Measurements from ENCODE around the gene HADHA.

Gene HADHA

DNA sequence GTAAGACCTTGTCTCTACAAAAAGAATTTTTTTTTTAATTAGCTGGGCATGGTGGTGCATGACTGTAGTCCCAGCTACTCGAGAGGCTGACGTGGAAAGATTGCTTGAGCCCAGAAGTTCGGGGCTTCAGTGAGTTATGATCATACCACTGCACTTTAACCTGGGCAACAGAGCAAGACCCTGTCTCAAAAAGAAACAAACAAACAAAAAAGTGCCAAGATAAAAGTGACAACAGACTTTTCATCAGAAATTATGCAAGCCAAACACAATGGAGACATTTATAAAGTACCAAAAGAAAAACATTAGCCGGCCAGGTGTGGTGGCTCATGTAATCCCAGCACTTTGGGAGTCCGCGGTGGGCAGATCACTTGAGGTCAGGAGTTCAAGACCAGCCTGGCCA is 26.7 kb downstream of the HADHA start:
- H3K27ac ChIP-seq (replicated peaks), result no peak overlapping the region
- no peaks in the 10 kb centered on the region for H3K27me3 ChIP-seq (ENCODE audit: insufficient read depth, poor library complexity, severe bottlenecking)
- H3K4me3 ChIP-seq (replicated peaks; ENCODE audit: insufficient read depth, low read length), result no peak overlapping the region
- no peak for DNase-seq (ENCODE audit: low read depth in 1 of 2, low spot score in 1 of 2)
- TF ChIP-seq GABPA (IDR thresholded peaks at IDR 0.05; ENCODE audit: low read depth) (no peak), POLR2AphosphoS5 (IDR thresholded peaks at IDR 0.05; ENCODE audit: low read depth) (no peak), SPI1 (IDR thresholded peaks at IDR 0.05; ENCODE audit: borderline replicate concordance, low read depth) (no peak)
- TF ChIP-seq, protein P1, sequence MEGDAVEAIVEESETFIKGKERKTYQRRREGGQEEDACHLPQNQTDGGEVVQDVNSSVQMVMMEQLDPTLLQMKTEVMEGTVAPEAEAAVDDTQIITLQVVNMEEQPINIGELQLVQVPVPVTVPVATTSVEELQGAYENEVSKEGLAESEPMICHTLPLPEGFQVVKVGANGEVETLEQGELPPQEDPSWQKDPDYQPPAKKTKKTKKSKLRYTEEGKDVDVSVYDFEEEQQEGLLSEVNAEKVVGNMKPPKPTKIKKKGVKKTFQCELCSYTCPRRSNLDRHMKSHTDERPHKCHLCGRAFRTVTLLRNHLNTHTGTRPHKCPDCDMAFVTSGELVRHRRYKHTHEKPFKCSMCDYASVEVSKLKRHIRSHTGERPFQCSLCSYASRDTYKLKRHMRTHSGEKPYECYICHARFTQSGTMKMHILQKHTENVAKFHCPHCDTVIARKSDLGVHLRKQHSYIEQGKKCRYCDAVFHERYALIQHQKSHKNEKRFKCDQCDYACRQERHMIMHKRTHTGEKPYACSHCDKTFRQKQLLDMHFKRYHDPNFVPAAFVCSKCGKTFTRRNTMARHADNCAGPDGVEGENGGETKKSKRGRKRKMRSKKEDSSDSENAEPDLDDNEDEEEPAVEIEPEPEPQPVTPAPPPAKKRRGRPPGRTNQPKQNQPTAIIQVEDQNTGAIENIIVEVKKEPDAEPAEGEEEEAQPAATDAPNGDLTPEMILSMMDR (IDR thresholded peaks at IDR 0.05; ENCODE audit: insufficient read depth, low read length), result no peak
- TF ChIP-seq, protein P2, sequence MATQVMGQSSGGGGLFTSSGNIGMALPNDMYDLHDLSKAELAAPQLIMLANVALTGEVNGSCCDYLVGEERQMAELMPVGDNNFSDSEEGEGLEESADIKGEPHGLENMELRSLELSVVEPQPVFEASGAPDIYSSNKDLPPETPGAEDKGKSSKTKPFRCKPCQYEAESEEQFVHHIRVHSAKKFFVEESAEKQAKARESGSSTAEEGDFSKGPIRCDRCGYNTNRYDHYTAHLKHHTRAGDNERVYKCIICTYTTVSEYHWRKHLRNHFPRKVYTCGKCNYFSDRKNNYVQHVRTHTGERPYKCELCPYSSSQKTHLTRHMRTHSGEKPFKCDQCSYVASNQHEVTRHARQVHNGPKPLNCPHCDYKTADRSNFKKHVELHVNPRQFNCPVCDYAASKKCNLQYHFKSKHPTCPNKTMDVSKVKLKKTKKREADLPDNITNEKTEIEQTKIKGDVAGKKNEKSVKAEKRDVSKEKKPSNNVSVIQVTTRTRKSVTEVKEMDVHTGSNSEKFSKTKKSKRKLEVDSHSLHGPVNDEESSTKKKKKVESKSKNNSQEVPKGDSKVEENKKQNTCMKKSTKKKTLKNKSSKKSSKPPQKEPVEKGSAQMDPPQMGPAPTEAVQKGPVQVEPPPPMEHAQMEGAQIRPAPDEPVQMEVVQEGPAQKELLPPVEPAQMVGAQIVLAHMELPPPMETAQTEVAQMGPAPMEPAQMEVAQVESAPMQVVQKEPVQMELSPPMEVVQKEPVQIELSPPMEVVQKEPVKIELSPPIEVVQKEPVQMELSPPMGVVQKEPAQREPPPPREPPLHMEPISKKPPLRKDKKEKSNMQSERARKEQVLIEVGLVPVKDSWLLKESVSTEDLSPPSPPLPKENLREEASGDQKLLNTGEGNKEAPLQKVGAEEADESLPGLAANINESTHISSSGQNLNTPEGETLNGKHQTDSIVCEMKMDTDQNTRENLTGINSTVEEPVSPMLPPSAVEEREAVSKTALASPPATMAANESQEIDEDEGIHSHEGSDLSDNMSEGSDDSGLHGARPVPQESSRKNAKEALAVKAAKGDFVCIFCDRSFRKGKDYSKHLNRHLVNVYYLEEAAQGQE (IDR thresholded peaks at IDR 0.05; ENCODE audit: insufficient replicate concordance, low read depth), result no peak

- TF ChIP-seq SPI1 (IDR thresholded peaks at IDR 0.05; ENCODE audit: borderline replicate concordance, low read depth) (no peak), GABPA (IDR thresholded peaks at IDR 0.05; ENCODE audit: low read depth) (no peak), POLR2AphosphoS5 (IDR thresholded peaks at IDR 0.05; ENCODE audit: low read depth) (no peak)
- TF ChIP-seq, protein P2 (IDR thresholded peaks at IDR 0.05; ENCODE audit: insufficient replicate concordance, low read depth), result no peak
- TF ChIP-seq, protein P1 (IDR thresholded peaks at IDR 0.05; ENCODE audit: insufficient read depth, low read length), result no peak
- Histone ChIP-seq H3K27me3 (ENCODE audit: insufficient read depth, poor library complexity, severe bottlenecking) (no peaks in the 10 kb centered on the region), H3K4me3 (replicated peaks; ENCODE audit: insufficient read depth, low read length) (no peak overlapping the region), H3K27ac (replicated peaks) (no peak overlapping the region)
- no peak for DNase-seq (ENCODE audit: low read depth in 1 of 2, low spot score in 1 of 2)
Measured at GRCh38 chr2:26216587-26216986, 27.8 kb downstream of the HADHA start.

DNA sequence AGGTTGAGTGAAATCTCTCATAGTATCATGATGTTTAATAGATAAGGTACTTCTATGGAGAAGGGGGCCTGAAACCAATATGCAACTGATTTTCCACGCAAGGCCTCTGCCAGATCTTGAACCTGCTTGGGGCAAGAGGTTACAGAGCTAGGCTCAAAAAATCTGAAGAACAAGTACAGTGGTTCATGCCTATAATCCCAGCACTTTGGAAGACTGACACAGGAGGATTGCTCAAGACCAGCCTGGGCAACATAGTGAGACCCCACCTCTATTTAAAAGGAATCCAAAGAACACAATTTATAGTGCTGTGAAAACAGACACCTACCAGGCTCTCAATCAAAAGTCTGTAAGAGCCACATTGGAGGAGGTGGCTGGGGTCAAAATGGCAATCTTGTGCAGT is 28.6 kb downstream of the HADHA start:
- DNase-seq (ENCODE audit: low read depth in 1 of 2, low spot score in 1 of 2), result no peak
- Histone ChIP-seq H3K4me3 (replicated peaks; ENCODE audit: insufficient read depth, low read length) (no peak overlapping the region), H3K27me3 (ENCODE audit: insufficient read depth, poor library complexity, severe bottlenecking) (no peaks in the 10 kb centered on the region), H3K27ac (replicated peaks) (no peak overlapping the region)
- TF ChIP-seq SPI1 (IDR thresholded peaks at IDR 0.05; ENCODE audit: borderline replicate concordance, low read depth) (no peak), POLR2AphosphoS5 (IDR thresholded peaks at IDR 0.05; ENCODE audit: low read depth) (no peak)
- TF ChIP-seq, protein P2 (IDR thresholded peaks at IDR 0.05; ENCODE audit: insufficient replicate concordance, low read depth), result no peak
- TF ChIP-seq, protein P1 (IDR thresholded peaks at IDR 0.05; ENCODE audit: insufficient read depth, low read length), result no peak

All from HL-60 (cell line).